ENCODE results near the gene SPSB3.

SPSB3 gene

DNA sequence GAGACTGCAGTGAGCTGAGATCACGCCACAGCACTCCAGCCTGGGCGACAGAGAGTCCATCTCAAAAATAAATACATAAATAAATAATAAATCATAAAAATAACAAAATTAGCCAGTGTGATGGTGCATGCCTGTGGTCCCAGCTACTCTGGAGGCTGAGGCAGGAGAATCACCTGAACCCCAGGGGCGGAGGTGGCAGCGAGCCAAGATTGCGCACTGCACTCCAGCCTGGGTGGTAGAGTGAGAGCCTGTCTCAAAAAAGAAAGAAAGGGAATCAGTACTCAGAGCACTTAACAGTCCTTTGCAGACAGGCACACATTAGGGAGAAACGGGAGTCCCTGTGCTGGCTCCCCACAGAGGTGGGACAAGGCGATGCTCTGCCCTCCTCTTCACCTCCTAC, 51.3 kb downstream of the SPSB3 start:
- no peak for DNase-seq (ENCODE audit: low read depth)
- TF ChIP-seq, protein P1, sequence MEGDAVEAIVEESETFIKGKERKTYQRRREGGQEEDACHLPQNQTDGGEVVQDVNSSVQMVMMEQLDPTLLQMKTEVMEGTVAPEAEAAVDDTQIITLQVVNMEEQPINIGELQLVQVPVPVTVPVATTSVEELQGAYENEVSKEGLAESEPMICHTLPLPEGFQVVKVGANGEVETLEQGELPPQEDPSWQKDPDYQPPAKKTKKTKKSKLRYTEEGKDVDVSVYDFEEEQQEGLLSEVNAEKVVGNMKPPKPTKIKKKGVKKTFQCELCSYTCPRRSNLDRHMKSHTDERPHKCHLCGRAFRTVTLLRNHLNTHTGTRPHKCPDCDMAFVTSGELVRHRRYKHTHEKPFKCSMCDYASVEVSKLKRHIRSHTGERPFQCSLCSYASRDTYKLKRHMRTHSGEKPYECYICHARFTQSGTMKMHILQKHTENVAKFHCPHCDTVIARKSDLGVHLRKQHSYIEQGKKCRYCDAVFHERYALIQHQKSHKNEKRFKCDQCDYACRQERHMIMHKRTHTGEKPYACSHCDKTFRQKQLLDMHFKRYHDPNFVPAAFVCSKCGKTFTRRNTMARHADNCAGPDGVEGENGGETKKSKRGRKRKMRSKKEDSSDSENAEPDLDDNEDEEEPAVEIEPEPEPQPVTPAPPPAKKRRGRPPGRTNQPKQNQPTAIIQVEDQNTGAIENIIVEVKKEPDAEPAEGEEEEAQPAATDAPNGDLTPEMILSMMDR (IDR thresholded peaks at IDR 0.05; ENCODE audit: insufficient read depth, low read depth, low read length, missing control alignments) = no peak
- H3K4me3 ChIP-seq (ENCODE audit: low read depth, low read length) = no peak overlapping the region

DNA sequence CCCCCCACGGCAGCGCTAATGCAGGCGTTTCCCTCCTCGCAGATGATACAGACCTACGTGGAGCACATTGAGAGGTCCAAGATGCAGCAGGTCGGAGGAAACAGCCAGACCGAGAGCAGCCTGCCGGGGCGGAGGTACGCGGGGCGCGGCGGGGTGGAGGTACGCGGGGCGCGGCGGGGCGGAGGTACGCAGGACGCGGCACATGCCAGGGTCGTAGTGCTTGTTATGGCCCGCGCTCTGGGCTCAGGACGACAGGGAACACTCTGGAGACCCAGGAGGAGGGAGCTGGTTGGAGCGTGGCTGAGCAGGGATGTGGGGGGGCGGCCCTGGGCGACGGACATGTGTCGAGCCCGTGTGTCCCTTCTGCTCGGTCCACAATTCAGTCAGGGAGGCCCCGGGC, 52.9 kb downstream of the SPSB3 start:
- no peak overlapping the region for H3K4me3 ChIP-seq (ENCODE audit: low read depth, low read length)
- no peak for DNase-seq (ENCODE audit: low read depth)
- TF ChIP-seq, protein P1 (IDR thresholded peaks at IDR 0.05; ENCODE audit: insufficient read depth, low read depth, low read length, missing control alignments) = no peak

DNA sequence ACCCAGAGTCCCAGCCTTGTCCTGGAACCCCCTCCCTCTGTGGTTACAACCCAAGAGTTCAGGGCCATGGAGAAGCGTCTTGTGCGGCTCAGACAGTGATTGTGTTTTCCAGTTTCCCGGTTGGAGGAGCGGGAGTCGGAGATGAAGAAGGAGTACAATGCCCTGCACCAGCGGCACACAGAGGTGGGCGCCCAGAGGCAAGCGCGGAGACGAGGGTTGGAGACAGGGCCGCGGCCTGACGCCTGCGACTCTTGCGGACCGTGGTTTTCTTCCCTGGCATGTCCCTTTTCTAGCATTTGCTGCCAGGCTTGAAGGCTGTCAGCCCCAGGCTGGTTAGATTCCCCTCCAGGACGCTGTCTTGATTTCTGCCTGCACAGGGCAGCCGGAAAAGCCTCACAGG, 53.3 kb downstream of the SPSB3 start:
- no peak overlapping the region for H3K4me3 ChIP-seq (ENCODE audit: low read depth, low read length)
- TF ChIP-seq, protein P1 (IDR thresholded peaks at IDR 0.05; ENCODE audit: insufficient read depth, low read depth, low read length, missing control alignments) = no peak

DNA sequence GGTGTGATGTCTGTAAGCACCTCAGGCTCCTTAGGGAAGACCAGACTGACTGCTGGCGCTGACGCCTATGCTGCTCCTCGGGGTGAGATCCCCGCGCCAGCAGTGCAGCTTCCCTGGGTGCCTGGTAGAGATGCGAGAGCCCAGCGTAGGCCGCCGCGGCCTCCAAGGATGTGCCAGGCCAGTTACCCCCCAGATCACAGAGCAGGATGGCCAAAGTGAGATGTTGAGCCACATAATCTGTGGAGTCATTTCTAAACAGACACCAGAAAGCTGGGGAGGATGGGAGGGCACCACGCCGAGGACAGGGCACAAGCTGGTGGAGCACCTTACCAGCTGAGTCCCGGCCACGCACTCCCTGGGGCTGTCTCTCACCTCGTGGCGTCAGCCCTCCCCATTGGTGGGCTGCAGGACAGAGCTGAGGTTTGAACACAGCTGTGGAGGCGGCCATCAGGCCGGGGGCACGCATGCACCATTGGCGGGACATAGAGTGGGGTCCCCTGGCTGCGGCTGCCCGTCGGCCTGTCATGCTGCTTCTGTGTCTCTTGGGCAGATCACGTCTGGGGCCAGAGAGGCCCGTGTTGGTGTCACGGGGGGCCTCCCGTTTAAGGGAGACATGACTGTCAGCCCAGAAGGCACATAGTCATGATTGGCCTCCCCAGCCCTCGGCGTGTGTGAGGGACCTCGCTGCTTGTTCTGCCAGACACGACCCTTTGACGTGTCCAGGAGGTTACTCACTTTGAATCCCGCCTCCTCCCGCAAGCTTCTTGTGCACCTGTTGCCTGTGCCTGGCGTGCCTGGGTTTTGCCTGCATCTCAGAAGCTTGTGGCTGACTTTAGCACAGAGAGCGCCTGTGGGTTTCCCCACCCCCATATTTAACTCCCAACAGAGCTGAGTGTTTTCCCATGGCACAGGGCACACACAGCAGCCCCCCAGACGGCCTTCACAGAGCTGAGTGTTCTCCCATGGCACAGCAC, 54.4 kb downstream of the SPSB3 start:
- TF ChIP-seq, protein P1 (IDR thresholded peaks at IDR 0.05; ENCODE audit: insufficient read depth, low read depth, low read length, missing control alignments) = no peak
- DNase-seq (ENCODE audit: low read depth) = no peak
- no peak overlapping the region for H3K4me3 ChIP-seq (ENCODE audit: low read depth, low read length)

More for the DNA sequence above, 53.3 kb downstream of the SPSB3 start:
- no peak for DNase-seq (ENCODE audit: low read depth)

Data from GM12865 (cell line).